Endothelial cell of umbilical vein (primary cell): ENCODE results near the gene CWC25. TPM values are rescaled to one million over a fixed set of nuclear protein-coding genes. Genes with fewer than 3 reads are reported as not detected.

Experiments
- BruUV-seq: library from RNA; stranded (reverse); fragments of 400-500 nt; replicated peaks from 2 replicates; lab custom pipeline; 2021; lab: Mats Ljungman, UMichigan
- CTCF ChIA-PET: fragments of 300-600, 350-600 bp; sonication (Branson Sonifier 250); formaldehyde crosslinking; loops from one replicate; lab custom pipeline; 2021; ENCODE audit warnings: antibody characterized with exemption, inconsistent platforms; lab: Charles Lee
- POLR2A ChIA-PET: fragments of 300-600, 350-600 bp; sonication (Branson Sonifier 250); formaldehyde crosslinking; loops from one replicate; lab custom pipeline; 2021; ENCODE audit warnings: antibody characterized with exemption, inconsistent platforms; lab: Charles Lee
- DNase-seq: peaks from one replicate; pipeline ENCODE4 v3.0.0-alpha.2; 2011; ENCODE audit warnings: low read depth, low spot score
- FAIRE-seq: peaks from 2 replicates; lab custom pipeline; 2011; peaks lifted over from hg19 to GRCh38; lab: Jason Lieb, UNC
- H2AFZ ChIP-seq: 2 replicates; pipeline ENCODE4 v1.6.0; 2012; ENCODE audit warnings: low read depth, low read length, control low read depth, inconsistent platforms
- H3K27ac ChIP-seq: 2 replicates; pipeline ENCODE4 v1.5.1; 2011; ENCODE audit warnings: low read depth, mild to moderate bottlenecking, control low read depth, low read length, moderate library complexity; ENCODE audit not compliant: insufficient read depth
- H3K27me3 ChIP-seq, 2 experiments: 2 replicates each; pipeline versions ENCODE4 v1.6.0 to v1.6.1; 2011; ENCODE audit warnings: low read length in 2 of 2, mixed read lengths in 1 of 2; ENCODE audit not compliant: control insufficient read depth in 2 of 2, insufficient read depth in 2 of 2
- H3K36me3 ChIP-seq, 2 experiments: 2 replicates in 1 of 2; 3 replicates in 1 of 2; pipeline ENCODE4 v1.5.1; 2011; ENCODE audit warnings: low read length in 2 of 2, mild to moderate bottlenecking in 1 of 2, moderate library complexity in 1 of 2; ENCODE audit not compliant: control insufficient read depth in 2 of 2, insufficient read depth in 2 of 2; ENCODE audit errors: extremely low read depth in 1 of 2
- H3K4me1 ChIP-seq: 3 replicates; pipeline ENCODE4 v1.5.1; 2011; ENCODE audit warnings: mild to moderate bottlenecking, low read length; ENCODE audit not compliant: control insufficient read depth, insufficient read depth; ENCODE audit errors: extremely low read depth
- H3K4me2 ChIP-seq: 2 replicates; pipeline ENCODE4 v1.6.1; 2011; ENCODE audit warnings: low read length, control low read depth, mixed read lengths; ENCODE audit not compliant: insufficient read depth
- H3K4me3 ChIP-seq, 3 experiments: fragments of 200-600 bp in 1 of 3; sonication (generic), shearing (Covaris generic) in 1 of 3; replicated peaks in 1 of 3; 2 replicates each; pipeline ENCODE4 v1.5.1; 2011 to 2016; ENCODE audit warnings: control low read depth in 3 of 3, low read length in 3 of 3, mild to moderate bottlenecking in 2 of 3, inconsistent platforms in 1 of 3, low read depth in 1 of 3, moderate library complexity in 1 of 3; ENCODE audit not compliant: insufficient read depth in 1 of 3
- H3K79me2 ChIP-seq: 2 replicates; pipeline ENCODE4 v1.6.0; 2012; ENCODE audit warnings: low read length, inconsistent platforms; ENCODE audit not compliant: control insufficient read depth, insufficient read depth
- H3K9ac ChIP-seq: replicated peaks from 2 replicates; pipeline ENCODE3; 2011; ENCODE audit warnings: low read length, control low read depth; ENCODE audit not compliant: insufficient read depth; ENCODE audit errors: extremely low read depth
- H3K9me1 ChIP-seq: replicated peaks from 3 replicates; pipeline ENCODE4 v1.6.0; 2011; ENCODE audit warnings: mild to moderate bottlenecking, low read length; ENCODE audit not compliant: control insufficient read depth, insufficient read depth; ENCODE audit errors: extremely low read depth
- H3K9me3 ChIP-seq: replicated peaks from 2 replicates; pipeline ENCODE4 v1.5.1; 2012; ENCODE audit warnings: low read length, inconsistent platforms; ENCODE audit not compliant: control insufficient read depth, insufficient read depth
- H4K20me1 ChIP-seq: replicated peaks from 2 replicates; pipeline ENCODE3; 2011; ENCODE audit warnings: mild to moderate bottlenecking, low read length; ENCODE audit not compliant: control insufficient read depth, insufficient read depth; ENCODE audit errors: extremely low read depth
- EZH2 ChIP-seq: IDR thresholded peaks from 2 replicates; pipeline ENCODE4 v1.6.1; 2012; ENCODE audit warnings: borderline replicate concordance, low read depth, mild to moderate bottlenecking, moderate library complexity, low read length, inconsistent platforms; ENCODE audit not compliant: severe bottlenecking
- FOS ChIP-seq: IDR thresholded peaks from 2 replicates; pipeline ENCODE4 v1.6.1; 2011; ENCODE audit warnings: mild to moderate bottlenecking, low read length, moderate library complexity, borderline replicate concordance; ENCODE audit not compliant: insufficient read depth
- GATA2 ChIP-seq: IDR thresholded peaks from 2 replicates; pipeline ENCODE4 v1.7.0; 2011; ENCODE audit warnings: low read depth, mild to moderate bottlenecking, moderate library complexity, mixed read lengths, low read length; ENCODE audit not compliant: insufficient read length, insufficient read depth
- JUN ChIP-seq: IDR thresholded peaks from 2 replicates; pipeline ENCODE4 v1.6.1; 2011; ENCODE audit warnings: borderline replicate concordance, low read depth; ENCODE audit not compliant: insufficient read length, insufficient read depth
- MAX ChIP-seq: IDR thresholded peaks from 2 replicates; pipeline ENCODE4 v1.6.1; 2011; ENCODE audit not compliant: insufficient read depth, insufficient read length
- MYC ChIP-seq: IDR thresholded peaks from one replicate; pipeline ENCODE4 v1.6.1; 2011; ENCODE audit warnings: mild to moderate bottlenecking, low read depth, low read length
- POLR2A ChIP-seq: IDR thresholded peaks from 2 replicates; pipeline ENCODE4 v1.6.1; 2012; ENCODE audit warnings: low read depth, mild to moderate bottlenecking, control low read depth, low read length
- POLR2AphosphoS5 ChIP-seq: IDR thresholded peaks from 2 replicates; pipeline ENCODE4 v1.6.1; 2012; ENCODE audit warnings: low read depth, mild to moderate bottlenecking, control low read depth, low read length, moderate library complexity; ENCODE audit not compliant: insufficient read depth
- dilution Hi-C: fragments of 300-500 bp; cut with MboI; formaldehyde crosslinking; loops from one replicate; pipeline ENCODE4 v1.15.0; 2019; ENCODE audit warnings: low sequenced_read_pairs; ENCODE audit not compliant: extremely low pct_ligation_motif_present
- intact Hi-C: fragments of 100-400 bp; cut with micrococcal nuclease; formaldehyde crosslinking; loops from one replicate; pipeline ENCODE4 v1.10.0; 2022
- polyA plus RNA-seq, 4 experiments: library from polyadenylated mRNA; depleted of rRNA in 3 of 4; stranded (reverse) in 3 of 4; unstranded in 1 of 4; fragments of >200 nt; gene quantifications; 2 replicates each; pipeline versions ENCODE4 v1.2.1 to v1.2.3, GENCODE V29; 2011 to 2012; ENCODE audit warnings: missing spikeins in 1 of 4
- total RNA-seq: library from RNA; stranded (reverse); gene quantifications from 2 replicates; pipeline ENCODE4 v1.2.3, GENCODE V29; 2021
- TF ChIP-seq, protein P1 (sequence below), 2 donors: IDR thresholded peaks; 1 replicate in 1 of 2; 2 replicates in 1 of 2; pipeline ENCODE4 v1.5.1; 2011; ENCODE audit warnings: low read length in 2 of 2, mild to moderate bottlenecking in 2 of 2, moderate library complexity in 2 of 2, control low read depth in 1 of 2, inconsistent platforms in 1 of 2, low read depth in 1 of 2; ENCODE audit not compliant: insufficient read depth in 1 of 2; ENCODE audit errors: extremely low read depth in 1 of 2

The CWC25 gene
- total and polyA plus RNA-seq, 2 donors (not counting 3 experiments of a cell fraction or from before 2014, with no cell fraction given) = 13.8 to 20.0 TPM

DNA sequence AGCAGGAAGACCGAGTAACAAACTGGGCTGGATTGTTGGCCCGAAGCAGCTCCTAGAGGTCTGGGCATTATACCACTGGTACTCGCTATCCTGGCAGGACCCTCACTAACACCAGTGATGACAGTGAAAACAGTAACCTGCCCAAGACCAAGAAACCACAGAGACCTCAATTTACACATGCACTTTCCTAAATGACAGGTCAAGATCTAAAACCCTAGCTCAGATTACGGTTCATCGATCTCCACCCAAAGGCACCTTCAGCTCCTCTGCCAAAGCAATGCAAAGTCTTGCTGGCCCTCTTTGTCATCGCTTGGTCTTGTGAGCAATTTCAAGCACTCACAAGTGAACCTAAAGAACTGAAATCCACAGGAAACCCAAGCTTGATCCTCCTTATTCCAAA lies 27.3 kb downstream of the CWC25 start:
- no TSS peak for BruUV-seq
- H3K27me3 ChIP-seq = no peaks in the 10 kb centered on the region
- H3K4me1 ChIP-seq = peaks cover 17% of the 10 kb centered on the region
- H3K4me2 ChIP-seq = peak overlapping the region; percentile 88
- H3K79me2 ChIP-seq = peaks cover 47% of the 10 kb centered on the region
- H3K4me3 ChIP-seq = peak overlapping the region in 1 of 3 experiments; percentile 70
- H3K36me3 ChIP-seq = peaks cover 11 to 12% of the 10 kb centered on the region in 2 experiments
- intact Hi-C loops = loop anchor here (2.0 kb wide), 2 partner anchors 47 to 71 kb away; no protein-coding TSS in a partner anchor
- no peak overlapping the region for H3K27ac ChIP-seq
- ChIA-PET CTCF (interaction anchor here (0.9 kb wide), 1 partner anchor 36 kb away, joined by 3 read pairs; no protein-coding TSS in a partner anchor), POLR2A (no interaction called here)
- no peaks in the 10 kb centered on the region for H3K9me1 ChIP-seq
- peak overlapping the region; percentile 66 for H3K9ac ChIP-seq
- no peak for TF ChIP-seq JUN
- TF ChIP-seq POLR2A = no peak
- TF ChIP-seq MYC = no peak
- no peak for TF ChIP-seq EZH2
- no peak for TF ChIP-seq GATA2
- TF ChIP-seq POLR2AphosphoS5 = no peak
- no peak for TF ChIP-seq FOS
- TF ChIP-seq, protein P1, sequence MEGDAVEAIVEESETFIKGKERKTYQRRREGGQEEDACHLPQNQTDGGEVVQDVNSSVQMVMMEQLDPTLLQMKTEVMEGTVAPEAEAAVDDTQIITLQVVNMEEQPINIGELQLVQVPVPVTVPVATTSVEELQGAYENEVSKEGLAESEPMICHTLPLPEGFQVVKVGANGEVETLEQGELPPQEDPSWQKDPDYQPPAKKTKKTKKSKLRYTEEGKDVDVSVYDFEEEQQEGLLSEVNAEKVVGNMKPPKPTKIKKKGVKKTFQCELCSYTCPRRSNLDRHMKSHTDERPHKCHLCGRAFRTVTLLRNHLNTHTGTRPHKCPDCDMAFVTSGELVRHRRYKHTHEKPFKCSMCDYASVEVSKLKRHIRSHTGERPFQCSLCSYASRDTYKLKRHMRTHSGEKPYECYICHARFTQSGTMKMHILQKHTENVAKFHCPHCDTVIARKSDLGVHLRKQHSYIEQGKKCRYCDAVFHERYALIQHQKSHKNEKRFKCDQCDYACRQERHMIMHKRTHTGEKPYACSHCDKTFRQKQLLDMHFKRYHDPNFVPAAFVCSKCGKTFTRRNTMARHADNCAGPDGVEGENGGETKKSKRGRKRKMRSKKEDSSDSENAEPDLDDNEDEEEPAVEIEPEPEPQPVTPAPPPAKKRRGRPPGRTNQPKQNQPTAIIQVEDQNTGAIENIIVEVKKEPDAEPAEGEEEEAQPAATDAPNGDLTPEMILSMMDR (IDR thresholded peaks at IDR 0.05; ENCODE audit: extremely low read depth in 1 of 2, insufficient read depth in 1 of 2, low read depth in 1 of 2, low read length in 2 of 2) = no peak
- no peak for TF ChIP-seq MAX
- FAIRE-seq (no peak), DNase-seq (no peak)
- no peak overlapping the region for H2AFZ ChIP-seq
- no peaks in the 10 kb centered on the region for H4K20me1 ChIP-seq
- dilution Hi-C loops = no loop called here
- no peaks in the 10 kb centered on the region for H3K9me3 ChIP-seq
